Natural killer cell treated with Interleukin-12 subunit alpha and Interleukin-12 subunit beta and Interleukin-15 and Interleukin-18, amount 100 ng/mL, for 72 hours (primary cell): ENCODE results near the gene RAC3. TPM values are rescaled to one million over a fixed set of nuclear protein-coding genes. Genes with fewer than 3 reads are reported as not detected.

Source experiments
- ATAC-seq, 2 donors: fragments of 150-1000 bp; cut with Tn5 transposase in 1 of 2; sonication (Bioruptor Pico), chemical (Tn5 transposase) in 1 of 2; 2 replicates each; pipeline ENCODE4 v1.10.0; 2021
- DNase-seq: peaks from one replicate; pipeline ENCODE4 v3.0.0; 2022; ENCODE audit warnings: low spot score
- H3K27ac Mint-ChIP-seq, 2 donors: 1 replicate in 1 of 2; 2 replicates in 1 of 2; pipeline ENCODE4 v1.8.0; 2022; ENCODE audit warnings: mixed read lengths in 2 of 2, mild to moderate bottlenecking in 1 of 2, moderate library complexity in 1 of 2
- H3K27me3 Mint-ChIP-seq, 2 donors: 1 replicate in 1 of 2; 2 replicates in 1 of 2; pipeline ENCODE4 v1.8.0; 2022; ENCODE audit warnings: mixed read lengths in 2 of 2
- H3K36me3 Mint-ChIP-seq: one replicate; pipeline ENCODE4 v1.8.0; 2022; ENCODE audit warnings: mixed read lengths
- H3K4me1 Mint-ChIP-seq, 2 donors: 1 replicate in 1 of 2; 2 replicates in 1 of 2; pipeline ENCODE4 v1.8.0; 2022; ENCODE audit warnings: low read depth in 2 of 2, mixed read lengths in 2 of 2, mild to moderate bottlenecking in 1 of 2
- H3K4me3 Mint-ChIP-seq: one replicate; pipeline ENCODE4 v1.8.0; 2022; ENCODE audit warnings: mixed read lengths
- H3K9me3 Mint-ChIP-seq: 2 replicates; pipeline ENCODE4 v1.8.0; 2022; ENCODE audit warnings: mixed read lengths
- total RNA-seq, 2 donors: library from RNA; stranded (reverse); gene quantifications; one replicate each; pipeline ENCODE4 v1.2.3, GENCODE V29; 2022

Gene RAC3
- total RNA-seq, 2 donors from 2014 or later, result 3.0 to 6.1 TPM

- H3K27me3 Mint-ChIP-seq, result no peaks in the 10 kb centered on the region
These were observed 29.8 kb downstream of the RAC3 start for GRCh38 chr17:82061047-82061925.

GRCh38 chr17:82062076-82062983, 30.9 kb downstream of the RAC3 start:
- no peaks in the 10 kb centered on the region for H3K27me3 Mint-ChIP-seq
- H3K27ac Mint-ChIP-seq, result no peak overlapping the region
- H3K9me3 Mint-ChIP-seq, result no peaks in the 10 kb centered on the region
- no peak overlapping the region for H3K4me3 Mint-ChIP-seq
- H3K36me3 Mint-ChIP-seq, result no peaks in the 10 kb centered on the region
- no peak for DNase-seq
- ATAC-seq, result no peak
- peaks cover 0 to 9% of the 10 kb centered on the region in 2 donors for H3K4me1 Mint-ChIP-seq

More at GRCh38 chr17:82061047-82061925, 29.8 kb downstream of the RAC3 start:
- ATAC-seq (no peak), DNase-seq (no peak)
- Mint-ChIP-seq H3K36me3 (no peaks in the 10 kb centered on the region), H3K4me1 (peaks cover 0 to 6% of the 10 kb centered on the region in 2 donors), H3K4me3 (no peak overlapping the region), H3K27ac (no peak overlapping the region), H3K9me3 (no peaks in the 10 kb centered on the region)

- H3K36me3 Mint-ChIP-seq, result no peaks in the 10 kb centered on the region
These were observed 31.5 kb downstream of the RAC3 start for GRCh38 chr17:82062984-82063368.

GRCh38 chr17:82063424-82064415, 32.2 kb downstream of the RAC3 start:
- no peak for ATAC-seq
- H3K4me1 Mint-ChIP-seq, result peaks cover 0 to 9% of the 10 kb centered on the region in 2 donors
- H3K27me3 Mint-ChIP-seq, result no peaks in the 10 kb centered on the region
- no peak overlapping the region for H3K27ac Mint-ChIP-seq
- H3K4me3 Mint-ChIP-seq, result peak overlapping the region; percentile 51
- no peaks in the 10 kb centered on the region for H3K9me3 Mint-ChIP-seq
- no peak for DNase-seq
- no peaks in the 10 kb centered on the region for H3K36me3 Mint-ChIP-seq

More at GRCh38 chr17:82062984-82063368, 31.5 kb downstream of the RAC3 start:
- no peak overlapping the region for H3K27ac Mint-ChIP-seq
- peaks cover 0 to 9% of the 10 kb centered on the region in 2 donors for H3K4me1 Mint-ChIP-seq
- no peaks in the 10 kb centered on the region for H3K27me3 Mint-ChIP-seq
- DNase-seq (no peak), ATAC-seq (no peak)
- H3K4me3 Mint-ChIP-seq, result no peak overlapping the region
- H3K9me3 Mint-ChIP-seq, result no peaks in the 10 kb centered on the region

- DNase-seq, result no peak
- H3K27me3 Mint-ChIP-seq, result no peaks in the 10 kb centered on the region
- H3K36me3 Mint-ChIP-seq, result no peaks in the 10 kb centered on the region
- H3K4me1 Mint-ChIP-seq, result peaks cover 0 to 9% of the 10 kb centered on the region in 2 donors
- peak overlapping the region; percentile 51 for H3K4me3 Mint-ChIP-seq
- no peak overlapping the region for H3K27ac Mint-ChIP-seq
- ATAC-seq, result no peak
- no peaks in the 10 kb centered on the region for H3K9me3 Mint-ChIP-seq
These were observed 33.1 kb downstream of the RAC3 start for GRCh38 chr17:82064433-82065192.

GRCh38 chr17:82065193-82065637, 33.7 kb downstream of the RAC3 start:
- Mint-ChIP-seq H3K4me3 (peak overlapping the region; percentile 51), H3K27ac (no peak overlapping the region), H3K27me3 (no peaks in the 10 kb centered on the region), H3K4me1 (peaks cover 0 to 7% of the 10 kb centered on the region in 2 donors), H3K9me3 (no peaks in the 10 kb centered on the region), H3K36me3 (no peaks in the 10 kb centered on the region)
- no peak for DNase-seq
- peak; percentile 63 to 73 for ATAC-seq

- peak within 1 kb of the TSS; percentile 82 for H3K4me3 Mint-ChIP-seq
These were observed 34.3 kb downstream of the RAC3 start, which contains the start of gene DUS1L for GRCh38 chr17:82065638-82066303. Gene DUS1L, minus strand, starts transcription at chr17:82065804. Its CDS starts 745 bp downstream, at chr17:82065059.

GRCh38 chr17:82070611-82071010, 39.1 kb downstream of the RAC3 start:
- no peak overlapping the region for H3K4me3 Mint-ChIP-seq
- no peak for ATAC-seq

More at GRCh38 chr17:82065638-82066303, 34.3 kb downstream of the RAC3 start, which contains the start of gene DUS1L:
- Mint-ChIP-seq H3K27me3 (no peaks in the 10 kb centered on the region), H3K36me3 (no peaks in the 10 kb centered on the region), H3K4me1 (peaks cover 0 to 6% of the 10 kb centered on the region in 2 donors), H3K9me3 (no peaks in the 10 kb centered on the region), H3K27ac (peak within 1 kb of the TSS; percentile 75 to 89)
- DNase-seq (peak; percentile 81), ATAC-seq (peak; percentile 93 to 94)

GRCh38 chr17:82072827-82073226, 41.3 kb downstream of the RAC3 start:
- H3K9me3 Mint-ChIP-seq, result no peaks in the 10 kb centered on the region
- no peak overlapping the region for H3K27ac Mint-ChIP-seq
- no peaks in the 10 kb centered on the region for H3K27me3 Mint-ChIP-seq
- H3K4me3 Mint-ChIP-seq, result no peak overlapping the region
- no peaks in the 10 kb centered on the region for H3K4me1 Mint-ChIP-seq
- ATAC-seq, result no peak
- H3K36me3 Mint-ChIP-seq, result no peaks in the 10 kb centered on the region
- DNase-seq, result no peak

More at GRCh38 chr17:82070611-82071010, 39.1 kb downstream of the RAC3 start:
- Mint-ChIP-seq H3K4me1 (peaks cover 0 to 6% of the 10 kb centered on the region in 2 donors), H3K9me3 (no peaks in the 10 kb centered on the region), H3K27ac (no peak overlapping the region), H3K36me3 (no peaks in the 10 kb centered on the region), H3K27me3 (no peaks in the 10 kb centered on the region)
- no peak for DNase-seq

- ATAC-seq, result no peak
- no peak for DNase-seq
- no peaks in the 10 kb centered on the region for H3K27me3 Mint-ChIP-seq
- H3K9me3 Mint-ChIP-seq, result no peaks in the 10 kb centered on the region
- H3K4me3 Mint-ChIP-seq, result no peak overlapping the region
- no peaks in the 10 kb centered on the region for H3K4me1 Mint-ChIP-seq
- no peaks in the 10 kb centered on the region for H3K36me3 Mint-ChIP-seq
- H3K27ac Mint-ChIP-seq, result no peak overlapping the region
These were observed 42.0 kb downstream of the RAC3 start for GRCh38 chr17:82073446-82073845.

- Mint-ChIP-seq H3K4me3 (no peak overlapping the region), H3K36me3 (no peaks in the 10 kb centered on the region), H3K27me3 (no peaks in the 10 kb centered on the region), H3K9me3 (no peaks in the 10 kb centered on the region), H3K27ac (no peak overlapping the region), H3K4me1 (no peaks in the 10 kb centered on the region)
- DNase-seq (no peak), ATAC-seq (peak in 1 of 2 donors; percentile 2)
These were observed 44.7 kb downstream of the RAC3 start for GRCh38 chr17:82076018-82076784.
